Activated naive CD4-positive, alpha-beta T cell treated with anti-CD3 and anti-CD28 coated beads for 36 hours (primary cell): ENCODE data around the gene NR2C2AP. TPM values are rescaled to one million over a fixed set of nuclear protein-coding genes. Genes with fewer than 3 reads are reported as not detected.
A peak's percentile ranks its signal among the peaks of the same experiment; 100 is the strongest.

Source experiments
- CTCF ChIA-PET: fragments of 350-600 bp; sonication (Branson Sonifier 250); formaldehyde crosslinking; loops from one replicate; lab custom pipeline; 2021; ENCODE audit warnings: antibody characterized with exemption; lab: Charles Lee
- DNase-seq: peaks from one replicate; pipeline ENCODE4 v3.0.0-alpha.2; 2020
- H3K27ac Mint-ChIP-seq: one replicate; pipeline ENCODE4 v1.8.0; 2021; ENCODE audit warnings: mild to moderate bottlenecking, mixed read lengths
- H3K27me3 Mint-ChIP-seq: one replicate; pipeline ENCODE4 v1.8.0; 2021; ENCODE audit warnings: low read depth, mixed read lengths
- H3K36me3 Mint-ChIP-seq: one replicate; pipeline ENCODE4 v1.8.0; 2021; ENCODE audit warnings: low read depth, mixed read lengths
- H3K4me1 Mint-ChIP-seq: one replicate; pipeline ENCODE4 v1.8.0; 2021; ENCODE audit warnings: low read depth, mixed read lengths
- H3K4me3 Mint-ChIP-seq: one replicate; pipeline ENCODE4 v1.8.0; 2021; ENCODE audit warnings: mild to moderate bottlenecking, moderate library complexity, mixed read lengths
- H3K9me3 Mint-ChIP-seq: one replicate; pipeline ENCODE4 v1.8.0; 2021; ENCODE audit warnings: mixed read lengths
- intact Hi-C: fragments of 100-400 bp; cut with micrococcal nuclease; formaldehyde crosslinking; loops from one replicate; pipeline ENCODE4 v1.15.1; 2023
- total RNA-seq, 2 experiments: library from RNA; stranded (reverse); gene quantifications; one replicate each; pipeline ENCODE4 v1.2.3, GENCODE V29; 2021

The NR2C2AP gene
- 10 to 100 TPM; 32.4 to 34.2 TPM for total RNA-seq

- intact Hi-C loops: loop anchor here (1.0 to 2.0 kb wide), 3 partner anchors 11 to 204 kb away; partner anchors contain the start of genes BORCS8 and RFXANK
- CTCF ChIA-PET: interaction anchor here (1.0 to 3.3 kb wide), 5 partner anchors 11 to 57 kb away, joined by 3 to 10 read pairs (median 5); partner anchors contain the start of genes BORCS8 and RFXANK
- peaks cover 14% of the 10 kb centered on the region for H3K36me3 Mint-ChIP-seq
- peaks cover 2% of the 10 kb centered on the region for H3K27me3 Mint-ChIP-seq
- DNase-seq: peak; percentile 93
- peak within 1 kb of the TSS; percentile 90 for H3K4me3 Mint-ChIP-seq
- peaks cover 33% of the 10 kb centered on the region for H3K4me1 Mint-ChIP-seq
- peak within 1 kb of the TSS; percentile 89 for H3K27ac Mint-ChIP-seq
- no peaks in the 10 kb centered on the region for H3K9me3 Mint-ChIP-seq
Measured at GRCh38 chr19:19203012-19203856, at the start of gene NR2C2AP. Gene NR2C2AP (minus strand): TSS chr19:19203414. CDS start chr19:19203060, 354 bp downstream.

GRCh38 chr19:19250196-19250801, 47.1 kb upstream of the NR2C2AP start:
- Mint-ChIP-seq H3K4me3 (no peak overlapping the region), H3K27me3 (peaks cover 21% of the 10 kb centered on the region), H3K36me3 (no peaks in the 10 kb centered on the region), H3K4me1 (no peaks in the 10 kb centered on the region), H3K27ac (no peak overlapping the region), H3K9me3 (no peaks in the 10 kb centered on the region)
- CTCF ChIA-PET: no interaction called here
- DNase-seq: no peak
- intact Hi-C loops: no loop called here

GRCh38 chr19:19240476-19240875, 37.3 kb upstream of the NR2C2AP start:
- CTCF ChIA-PET: no interaction called here
- no peak for DNase-seq
- Mint-ChIP-seq H3K9me3 (peaks cover 5% of the 10 kb centered on the region), H3K27me3 (peaks cover 14% of the 10 kb centered on the region), H3K4me1 (no peaks in the 10 kb centered on the region), H3K4me3 (no peak overlapping the region), H3K36me3 (no peaks in the 10 kb centered on the region), H3K27ac (no peak overlapping the region)
- intact Hi-C loops: no loop called here

GRCh38 chr19:19239675-19240074, 36.5 kb upstream of the NR2C2AP start:
- peaks cover 9% of the 10 kb centered on the region for H3K9me3 Mint-ChIP-seq
- H3K4me1 Mint-ChIP-seq: no peaks in the 10 kb centered on the region
- no peak for DNase-seq
- intact Hi-C loops: no loop called here
- H3K27ac Mint-ChIP-seq: no peak overlapping the region
- no peak overlapping the region for H3K4me3 Mint-ChIP-seq
- H3K36me3 Mint-ChIP-seq: no peaks in the 10 kb centered on the region
- CTCF ChIA-PET: no interaction called here
- H3K27me3 Mint-ChIP-seq: peaks cover 14% of the 10 kb centered on the region

GRCh38 chr19:19238126-19238894, 35.1 kb upstream of the NR2C2AP start:
- H3K9me3 Mint-ChIP-seq: peaks cover 19% of the 10 kb centered on the region
- CTCF ChIA-PET: no interaction called here
- H3K36me3 Mint-ChIP-seq: no peaks in the 10 kb centered on the region
- H3K4me3 Mint-ChIP-seq: no peak overlapping the region
- no peak for DNase-seq
- H3K27me3 Mint-ChIP-seq: peaks cover 14% of the 10 kb centered on the region
- no peaks in the 10 kb centered on the region for H3K4me1 Mint-ChIP-seq
- H3K27ac Mint-ChIP-seq: no peak overlapping the region
- intact Hi-C loops: no loop called here

- H3K9me3 Mint-ChIP-seq: peaks cover 20% of the 10 kb centered on the region
- peaks cover 14% of the 10 kb centered on the region for H3K27me3 Mint-ChIP-seq
- no peaks in the 10 kb centered on the region for H3K4me1 Mint-ChIP-seq
- H3K36me3 Mint-ChIP-seq: no peaks in the 10 kb centered on the region
- no peak for DNase-seq
- CTCF ChIA-PET: no interaction called here
- no peak overlapping the region for H3K4me3 Mint-ChIP-seq
- H3K27ac Mint-ChIP-seq: no peak overlapping the region
- intact Hi-C loops: no loop called here
Measured at GRCh38 chr19:19236173-19236572, 33.0 kb upstream of the NR2C2AP start.

- Mint-ChIP-seq H3K27ac (no peak overlapping the region), H3K4me1 (no peaks in the 10 kb centered on the region), H3K27me3 (peaks cover 5% of the 10 kb centered on the region), H3K9me3 (peaks cover 20% of the 10 kb centered on the region), H3K4me3 (no peak overlapping the region), H3K36me3 (no peaks in the 10 kb centered on the region)
- CTCF ChIA-PET: interaction anchor here (0.5 to 1.5 kb wide), 4 partner anchors 9 to 129 kb away, joined by 3 to 8 read pairs (median 4); no protein-coding TSS in a partner anchor
- no peak for DNase-seq
- intact Hi-C loops: no loop called here
Measured at GRCh38 chr19:19234220-19234816, 31.1 kb upstream of the NR2C2AP start.

- peaks cover 20% of the 10 kb centered on the region for H3K9me3 Mint-ChIP-seq
- peaks cover 7% of the 10 kb centered on the region for H3K27me3 Mint-ChIP-seq
- no peak overlapping the region for H3K4me3 Mint-ChIP-seq
- no peaks in the 10 kb centered on the region for H3K4me1 Mint-ChIP-seq
- CTCF ChIA-PET: interaction anchor here (0.7 kb wide), 2 partner anchors 22 to 123 kb away, joined by 3 to 6 read pairs; no protein-coding TSS in a partner anchor
- H3K36me3 Mint-ChIP-seq: no peaks in the 10 kb centered on the region
- no peak for DNase-seq
- intact Hi-C loops: no loop called here
- H3K27ac Mint-ChIP-seq: no peak overlapping the region
Measured at GRCh38 chr19:19232261-19232721, 29.1 kb upstream of the NR2C2AP start.

- CTCF ChIA-PET: interaction anchor here (0.6 kb wide), 1 partner anchor 775 kb away, joined by 3 read pairs; no protein-coding TSS in a partner anchor
- H3K27me3 Mint-ChIP-seq: peaks cover 7% of the 10 kb centered on the region
- H3K36me3 Mint-ChIP-seq: no peaks in the 10 kb centered on the region
- intact Hi-C loops: no loop called here
- no peak overlapping the region for H3K27ac Mint-ChIP-seq
- H3K9me3 Mint-ChIP-seq: peaks cover 17% of the 10 kb centered on the region
- H3K4me1 Mint-ChIP-seq: no peaks in the 10 kb centered on the region
- H3K4me3 Mint-ChIP-seq: no peak overlapping the region
- no peak for DNase-seq
Measured at GRCh38 chr19:19230999-19231398, 27.8 kb upstream of the NR2C2AP start.

GRCh38 chr19:19229701-19230100, 26.5 kb upstream of the NR2C2AP start:
- intact Hi-C loops: no loop called here
- Mint-ChIP-seq H3K27ac (no peak overlapping the region), H3K4me1 (peaks cover 2% of the 10 kb centered on the region), H3K9me3 (peaks cover 12% of the 10 kb centered on the region), H3K27me3 (peaks cover 7% of the 10 kb centered on the region), H3K4me3 (no peak overlapping the region), H3K36me3 (no peaks in the 10 kb centered on the region)
- DNase-seq: no peak
- CTCF ChIA-PET: interaction anchor here (0.9 to 1.5 kb wide), 2 partner anchors 84 to 86 kb away, joined by 3 to 4 read pairs; no protein-coding TSS in a partner anchor

GRCh38 chr19:19227217-19227616, 24.0 kb upstream of the NR2C2AP start:
- DNase-seq: no peak
- peaks cover 12% of the 10 kb centered on the region for H3K27me3 Mint-ChIP-seq
- CTCF ChIA-PET: interaction anchor here (1.3 kb wide), 1 partner anchor 24 kb away, joined by 4 read pairs; the partner anchor contains the start of gene NR2C2AP
- intact Hi-C loops: no loop called here
- H3K9me3 Mint-ChIP-seq: no peaks in the 10 kb centered on the region
- H3K4me1 Mint-ChIP-seq: peaks cover 2% of the 10 kb centered on the region
- H3K27ac Mint-ChIP-seq: no peak overlapping the region
- H3K36me3 Mint-ChIP-seq: no peaks in the 10 kb centered on the region
- H3K4me3 Mint-ChIP-seq: no peak overlapping the region
